ENCODE results near the gene USP48. TPM values are rescaled to one million over a fixed set of nuclear protein-coding genes. Genes with fewer than 3 reads are reported as not detected.

Gene USP48
- total and polyA plus RNA-seq, 2 of the 13 experiments (the other 11 are each of a cell fraction or from before 2014, with no cell fraction given), result 30.4 to 30.7 TPM

- TF ChIP-seq ZNF556 (CRISPR knock-in tag; IDR thresholded peaks at IDR 0.05; ENCODE audit: borderline replicate concordance), result no peak; the same call in 1 of the 2 replicates
- no peak for TF ChIP-seq LCORL (IDR thresholded peaks at IDR 0.05)
- TF ChIP-seq LCORL (CRISPR knock-in tag; IDR thresholded peaks at IDR 0.05), result no peak; the same call in 1 of the 2 replicates
- TF ChIP-seq CSRNP1 (CRISPR knock-in tag; IDR thresholded peaks at IDR 0.05), result no peak
- TF ChIP-seq ZNF382 (CRISPR knock-in tag; IDR thresholded peaks at IDR 0.05; ENCODE audit: borderline replicate concordance), result no peak
- no peak; the same call in 1 of the 2 replicates for TF ChIP-seq CBX5 (CRISPR knock-in tag; IDR thresholded peaks at IDR 0.05; ENCODE audit: borderline replicate concordance)
- TF ChIP-seq CBX1 (IDR thresholded peaks at IDR 0.05; ENCODE audit: low read depth), result peak; percentile 20
- TF ChIP-seq, protein P1, sequence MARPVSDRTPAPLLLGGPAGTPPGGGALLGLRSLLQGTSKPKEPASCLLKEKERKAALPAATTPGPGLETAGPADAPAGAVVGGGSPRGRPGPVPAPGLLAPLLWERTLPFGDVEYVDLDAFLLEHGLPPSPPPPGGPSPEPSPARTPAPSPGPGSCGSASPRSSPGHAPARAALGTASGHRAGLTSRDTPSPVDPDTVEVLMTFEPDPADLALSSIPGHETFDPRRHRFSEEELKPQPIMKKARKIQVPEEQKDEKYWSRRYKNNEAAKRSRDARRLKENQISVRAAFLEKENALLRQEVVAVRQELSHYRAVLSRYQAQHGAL (CRISPR knock-in tag; IDR thresholded peaks at IDR 0.05; ENCODE audit: not compliant biosample characterization), result no peak
- TF ChIP-seq KIAA2018 (CRISPR knock-in tag; IDR thresholded peaks at IDR 0.05; ENCODE audit: borderline replicate concordance), result no peak
- TF ChIP-seq ZNF335 (CRISPR knock-in tag; IDR thresholded peaks at IDR 0.05), result peak; percentile 89; the same call in 1 of the 2 replicates
- no peak for TF ChIP-seq ATM (IDR thresholded peaks at IDR 0.05; ENCODE audit: borderline replicate concordance)
- TF ChIP-seq CBX2 (IDR thresholded peaks at IDR 0.05; ENCODE audit: low read depth, low read length), result no peak
- TF ChIP-seq CBX2 (CRISPR knock-in tag; IDR thresholded peaks at IDR 0.05; ENCODE audit: low read depth), result no peak; the same call in 1 of the 2 replicates
- no peak for TF ChIP-seq SIX1 (CRISPR knock-in tag; IDR thresholded peaks at IDR 0.05; ENCODE audit: borderline replicate concordance)
- peak; percentile 89; the same call in 1 of the 2 replicates for TF ChIP-seq MIER3 (CRISPR knock-in tag; IDR thresholded peaks at IDR 0.05; ENCODE audit: borderline replicate concordance)
- TF ChIP-seq ZNF33B (CRISPR knock-in tag; IDR thresholded peaks at IDR 0.05), result no peak; the same call in none of the 2 replicates
- TF ChIP-seq THAP8 (CRISPR knock-in tag; IDR thresholded peaks at IDR 0.05; ENCODE audit: borderline replicate concordance), result no peak
- peak; percentile 55; the same call in 1 of the 2 replicates for TF ChIP-seq CHCHD3 (CRISPR knock-in tag; IDR thresholded peaks at IDR 0.05)
Measured at GRCh38 chr1:21782868-21783678, at the start of gene USP48 (continued).
